ENCODE data around the gene LAPTM5. TPM values are rescaled to one million over a fixed set of nuclear protein-coding genes. Genes with fewer than 3 reads are reported as not detected.

The LAPTM5 gene
- total RNA-seq, 1 experiment from 2014 or later: 0.15 TPM

DNA sequence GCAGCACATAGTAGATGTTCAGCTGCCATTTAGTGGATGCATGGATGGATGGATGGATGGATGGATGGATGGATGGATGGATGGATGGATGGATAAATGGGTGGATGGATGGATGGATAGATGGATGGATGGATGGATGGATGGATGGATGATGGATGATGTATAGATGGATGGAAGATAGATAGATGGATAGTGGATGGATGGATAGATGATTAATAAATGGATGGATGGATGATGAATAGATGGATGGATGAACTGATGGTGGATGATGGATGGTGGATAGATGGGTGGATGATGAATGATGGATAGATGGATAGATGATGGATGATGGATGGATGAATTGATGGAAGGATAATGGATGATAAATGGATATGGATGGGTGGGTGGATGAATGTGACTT, 54.8 kb downstream of the LAPTM5 start:
- H3K27me3 ChIP-seq (ENCODE audit: insufficient read depth, low read length): no peaks in the 10 kb centered on the region
- H3K27ac ChIP-seq (ENCODE audit: insufficient read length, low read depth, low read length): no peak overlapping the region
- H4K5ac ChIP-seq (ENCODE audit: insufficient read length, low read depth, low read length): no peak overlapping the region
- H3K23ac ChIP-seq (ENCODE audit: insufficient read length, low read depth, low read length): no peak overlapping the region
- H3K9me3 ChIP-seq (ENCODE audit: control insufficient read depth, low read depth, low read length): no peaks in the 10 kb centered on the region
- H3K14ac ChIP-seq (ENCODE audit: insufficient read depth, low read length): no peak overlapping the region
- Mint-ChIP-seq H3K36me3 (ENCODE audit: insufficient read depth in 1 of 3, low read depth in 3 of 3) (no peaks in the 10 kb centered on the region), H3K27me3 (ENCODE audit: low read depth) (no peaks in the 10 kb centered on the region), H3K4me3 (no peak overlapping the region), H3K9me3 (no peaks in the 10 kb centered on the region), H3K4me1 (peaks cover 0 to 2% of the 10 kb centered on the region in 2 experiments; a peak in 1 of 4 replicates), H3K27ac (no peak overlapping the region)
- H3K4ac ChIP-seq (ENCODE audit: low read depth, low read length): no peak overlapping the region
- H4K20me1 ChIP-seq (ENCODE audit: control insufficient read depth, insufficient read depth, insufficient read length): no peaks in the 10 kb centered on the region
- H4K8ac ChIP-seq (replicated peaks; ENCODE audit: insufficient read length, low read depth, low read length): no peak overlapping the region
- no peak overlapping the region for H2BK5ac ChIP-seq (ENCODE audit: insufficient read length, low read length)
- no peaks in the 10 kb centered on the region for H3K23me2 ChIP-seq (ENCODE audit: insufficient read length, low read depth, low read length, poor library complexity, severe bottlenecking)
- no peak overlapping the region for H2BK120ac ChIP-seq (ENCODE audit: low read depth, low read length, poor library complexity, severe bottlenecking)
- no peak overlapping the region for H3T11ph ChIP-seq (ENCODE audit: low read length)
- H3K4me2 ChIP-seq (ENCODE audit: insufficient read depth, insufficient read length, low read length): no peak overlapping the region
- H3K18ac ChIP-seq (ENCODE audit: insufficient read length, low read depth, low read length): no peak overlapping the region
- no peak overlapping the region for H2BK12ac ChIP-seq (ENCODE audit: insufficient read length, low read depth, low read length)
- TF ChIP-seq CTCF (conservative IDR thresholded peaks at IDR 0.05): no peak
- no peak overlapping the region for H2BK15ac ChIP-seq (ENCODE audit: low read depth, low read length)
- no peak overlapping the region for H2AFZ ChIP-seq (ENCODE audit: low read length)
- no peak overlapping the region for H3K9ac ChIP-seq (ENCODE audit: extremely low read depth, insufficient read length, low read length)
- no peak overlapping the region for H2AK5ac ChIP-seq (ENCODE audit: insufficient read length, low read length)
- H2BK20ac ChIP-seq (ENCODE audit: low read depth, low read length, poor library complexity, severe bottlenecking): no peak overlapping the region
- H3K4me1 ChIP-seq (ENCODE audit: insufficient read depth, low read length): no peaks in the 10 kb centered on the region
- no peaks in the 10 kb centered on the region for H3K79me1 ChIP-seq (ENCODE audit: insufficient read depth, low read depth, low read length, poor library complexity, severe bottlenecking)
- H3K79me2 ChIP-seq (ENCODE audit: insufficient read depth, low read length): no peaks in the 10 kb centered on the region
- H3K56ac ChIP-seq (ENCODE audit: insufficient read length, low read depth, low read length): no peak overlapping the region
- DNase-seq: no peak
- no peak overlapping the region for H4K91ac ChIP-seq (ENCODE audit: insufficient read length, low read depth, low read length)
